ACHN (cell line): ENCODE data around the gene RGS6.
"Not testable (repeated sequence)": the region's sequence is repeated elsewhere in the genome, so short reads cannot be mapped to it uniquely, and the experiment has no call there.

Experiments
- DNase-seq: peaks from one replicate; pipeline ENCODE4 v3.0.0-alpha.2; 2015
- in situ Hi-C: cut with HindIII; loops from 2 replicates; pipeline ENCODE4 v1.10.0; 2017; ENCODE audit warnings: low sequenced_read_pairs, low pct_ligation_motif_present, low pct_unique_long_range_greater_than_20kb

The RGS6 gene

GRCh38 chr14:71941616-71942015 lies 9.4 kb downstream of the RGS6 start:
- in situ Hi-C loops, DNase-seq: not testable (repeated sequence)

- in situ Hi-C loops: no loop called here
- DNase-seq: no peak
Measured at GRCh38 chr14:71942904-71943694, 10.9 kb downstream of the RGS6 start.

- no peak for DNase-seq
- in situ Hi-C loops: no loop called here
Measured at GRCh38 chr14:71943695-71944018, 11.4 kb downstream of the RGS6 start.

GRCh38 chr14:71947947-71948500 lies 15.8 kb downstream of the RGS6 start:
- in situ Hi-C loops: no loop called here
- DNase-seq: no peak

- in situ Hi-C loops: no loop called here
- DNase-seq: no peak
Measured at GRCh38 chr14:71952381-71953363, 20.4 kb downstream of the RGS6 start.

GRCh38 chr14:71956920-71957563 lies 24.8 kb downstream of the RGS6 start:
- no peak for DNase-seq
- in situ Hi-C loops: no loop called here

- in situ Hi-C loops: no loop called here
Measured at GRCh38 chr14:71959055-71959454, 26.8 kb downstream of the RGS6 start.

GRCh38 chr14:71960494-71961353 lies 28.5 kb downstream of the RGS6 start:
- no peak for DNase-seq
- in situ Hi-C loops: no loop called here

More at GRCh38 chr14:71959055-71959454, 26.8 kb downstream of the RGS6 start:
- DNase-seq: no peak

- DNase-seq: no peak
- in situ Hi-C loops: no loop called here
Measured at GRCh38 chr14:71961972-71962371, 29.7 kb downstream of the RGS6 start.

- in situ Hi-C loops: no loop called here
- DNase-seq: no peak
Measured at GRCh38 chr14:71964716-71965115, 32.5 kb downstream of the RGS6 start.

- no peak for DNase-seq
- in situ Hi-C loops: no loop called here
Measured at GRCh38 chr14:71966528-71966927, 34.3 kb downstream of the RGS6 start.

- in situ Hi-C loops: no loop called here
- no peak for DNase-seq
Measured at GRCh38 chr14:71967704-71968103, 35.5 kb downstream of the RGS6 start.

GRCh38 chr14:71970272-71970671 lies 38.0 kb downstream of the RGS6 start:
- in situ Hi-C loops: no loop called here
- no peak for DNase-seq

GRCh38 chr14:71985538-71986189 lies 53.4 kb downstream of the RGS6 start:
- DNase-seq: no peak
- in situ Hi-C loops: no loop called here

- DNase-seq: no peak
- in situ Hi-C loops: no loop called here
Measured at GRCh38 chr14:71988476-71988875, 56.2 kb downstream of the RGS6 start.

- no peak for DNase-seq
- in situ Hi-C loops: no loop called here
Measured at GRCh38 chr14:71988939-71989338, 56.7 kb downstream of the RGS6 start.

- DNase-seq: no peak
- in situ Hi-C loops: no loop called here
Measured at GRCh38 chr14:71994416-71994815, 62.2 kb downstream of the RGS6 start.

- no peak for DNase-seq
- in situ Hi-C loops: no loop called here
Measured at GRCh38 chr14:71995741-71996140, 63.5 kb downstream of the RGS6 start.
